Breast epithelium (tissue), 3 donors: ENCODE results near the gene NAGPA.

Experiments used
- CTCF ChIP-seq, 3 donors: fragments of 450-650 bp; IDR thresholded peaks; one replicate each; pipeline ENCODE4 v1.5.1; 2016 to 2017; ENCODE audit warnings: antibody characterized with exemption in 3 of 3, mild to moderate bottlenecking in 3 of 3, moderate library complexity in 3 of 3
- POLR2AphosphoS5 ChIP-seq, 3 donors: sonication (generic); formaldehyde crosslinking; IDR thresholded peaks; one replicate each; pipeline ENCODE4 v1.6.1; 2017; ENCODE audit warnings: antibody characterized with exemption in 3 of 3

GRCh38 chr16:5006348-5007193 is 27.2 kb downstream of the NAGPA start:
- TF ChIP-seq CTCF (IDR thresholded peaks at IDR 0.05) (no peak), POLR2AphosphoS5 (IDR thresholded peaks at IDR 0.05) (no peak)
